BE2C (cell line): Measurements from ENCODE around the gene HCN3.
"Not testable (repeated sequence)": the region's sequence is repeated elsewhere in the genome, so short reads cannot be mapped to it uniquely, and the experiment has no call there.

ENCODE experiments used
- DNase-seq: peaks from one replicate; pipeline ENCODE4 v3.0.0-alpha.2; 2020
- H3K27me3 ChIP-seq: fragments of 250-450 bp; sonication (Bioruptor Pico); 2 replicates; pipeline ENCODE4 v1.5.1; 2020; ENCODE audit warnings: mild to moderate bottlenecking
- H3K36me3 ChIP-seq: fragments of 250-450 bp; sonication (Bioruptor Pico); 2 replicates; pipeline ENCODE4 v1.5.1; 2020; ENCODE audit warnings: mild to moderate bottlenecking
- H3K4me1 ChIP-seq: fragments of 250-450 bp; sonication (Bioruptor Pico); 2 replicates; pipeline ENCODE4 v1.5.1; 2020
- H3K4me3 ChIP-seq: 2 replicates; pipeline ENCODE4 v1.5.1; 2011; ENCODE audit warnings: low read depth, low read length
- H3K9me3 ChIP-seq: fragments of 250-450 bp; sonication (Bioruptor Pico); 2 replicates; pipeline ENCODE4 v1.5.1; 2020
- TF ChIP-seq, protein P1 (sequence below): IDR thresholded peaks from 2 replicates; pipeline ENCODE4 v1.5.1; 2012; ENCODE audit warnings: mild to moderate bottlenecking, low read depth, low read length

Gene HCN3

DNA sequence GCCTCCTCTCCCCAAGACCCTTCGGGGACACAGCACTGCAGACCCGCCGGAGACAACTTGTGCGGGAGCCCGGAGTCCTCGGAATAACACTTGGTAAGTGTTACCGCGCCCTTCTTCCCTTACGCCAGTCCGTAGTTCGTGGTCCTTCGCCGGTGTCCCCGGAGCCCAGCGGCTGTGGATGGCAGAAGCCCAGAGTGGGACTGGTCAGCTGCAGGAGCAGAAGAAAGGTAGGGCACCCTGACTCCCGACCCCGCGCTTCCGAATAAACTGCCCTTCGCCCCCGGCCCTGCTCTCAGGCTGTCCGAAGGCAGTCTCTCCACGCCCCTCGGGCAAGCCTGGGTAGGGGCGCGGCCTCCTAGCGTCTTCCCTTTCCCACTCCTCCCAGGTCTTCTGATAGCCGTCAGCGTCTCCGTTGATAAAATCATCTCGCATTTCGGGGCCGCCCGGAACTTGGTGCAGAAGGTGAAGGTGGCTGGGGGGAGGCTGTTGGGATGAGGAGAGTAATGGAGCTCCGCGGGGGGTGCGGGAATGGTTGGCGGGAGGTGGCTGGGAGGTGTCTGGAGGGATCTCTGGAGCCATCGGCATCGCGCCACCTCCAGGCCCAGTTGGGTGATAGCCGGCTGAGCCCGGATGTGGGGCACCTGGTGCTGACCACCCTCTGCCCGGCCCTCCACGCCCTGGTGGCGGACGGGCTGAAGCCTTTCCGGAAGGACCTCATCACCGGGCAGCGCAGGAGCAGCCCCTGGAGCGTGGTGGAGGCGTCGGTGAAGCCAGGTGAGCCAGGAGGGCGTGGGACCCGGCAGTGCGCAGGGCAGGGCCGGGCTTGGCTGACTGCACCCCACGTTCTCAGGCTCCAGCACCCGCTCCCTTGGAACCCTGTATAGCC, 47.7 kb downstream of the HCN3 start:
- Histone ChIP-seq H3K36me3 (peaks cover 4% of the 10 kb centered on the region), H3K9me3 (no peaks in the 10 kb centered on the region), H3K4me1 (peaks cover 7% of the 10 kb centered on the region), H3K4me3 (peak overlapping the region; percentile 87), H3K27me3 (no peaks in the 10 kb centered on the region)
- peak; percentile 64 for DNase-seq
- TF ChIP-seq, protein P1, sequence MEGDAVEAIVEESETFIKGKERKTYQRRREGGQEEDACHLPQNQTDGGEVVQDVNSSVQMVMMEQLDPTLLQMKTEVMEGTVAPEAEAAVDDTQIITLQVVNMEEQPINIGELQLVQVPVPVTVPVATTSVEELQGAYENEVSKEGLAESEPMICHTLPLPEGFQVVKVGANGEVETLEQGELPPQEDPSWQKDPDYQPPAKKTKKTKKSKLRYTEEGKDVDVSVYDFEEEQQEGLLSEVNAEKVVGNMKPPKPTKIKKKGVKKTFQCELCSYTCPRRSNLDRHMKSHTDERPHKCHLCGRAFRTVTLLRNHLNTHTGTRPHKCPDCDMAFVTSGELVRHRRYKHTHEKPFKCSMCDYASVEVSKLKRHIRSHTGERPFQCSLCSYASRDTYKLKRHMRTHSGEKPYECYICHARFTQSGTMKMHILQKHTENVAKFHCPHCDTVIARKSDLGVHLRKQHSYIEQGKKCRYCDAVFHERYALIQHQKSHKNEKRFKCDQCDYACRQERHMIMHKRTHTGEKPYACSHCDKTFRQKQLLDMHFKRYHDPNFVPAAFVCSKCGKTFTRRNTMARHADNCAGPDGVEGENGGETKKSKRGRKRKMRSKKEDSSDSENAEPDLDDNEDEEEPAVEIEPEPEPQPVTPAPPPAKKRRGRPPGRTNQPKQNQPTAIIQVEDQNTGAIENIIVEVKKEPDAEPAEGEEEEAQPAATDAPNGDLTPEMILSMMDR: peak; percentile 49

DNA sequence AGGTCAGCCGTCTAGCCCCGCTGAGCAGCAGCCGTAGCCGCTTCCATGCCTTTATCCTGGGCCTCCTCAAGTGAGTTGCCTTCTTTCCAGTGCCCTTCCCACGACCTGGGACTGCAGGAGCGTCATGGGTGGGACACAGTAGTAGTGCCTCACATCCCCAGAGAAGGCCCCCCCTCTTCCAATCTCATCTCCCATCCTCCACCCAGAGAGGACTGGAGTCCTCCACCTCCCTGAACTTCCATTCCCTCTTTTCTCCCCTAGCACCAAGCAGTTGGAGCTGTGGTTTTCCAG, 48.3 kb downstream of the HCN3 start:
- no peaks in the 10 kb centered on the region for H3K9me3 ChIP-seq
- TF ChIP-seq, protein P1: no peak
- no peak for DNase-seq
- H3K27me3 ChIP-seq: no peaks in the 10 kb centered on the region
- H3K36me3 ChIP-seq: peaks cover 5% of the 10 kb centered on the region
- H3K4me1 ChIP-seq: peaks cover 7% of the 10 kb centered on the region
- peak overlapping the region; percentile 87; the same call in 1 of the 2 replicates for H3K4me3 ChIP-seq

DNA sequence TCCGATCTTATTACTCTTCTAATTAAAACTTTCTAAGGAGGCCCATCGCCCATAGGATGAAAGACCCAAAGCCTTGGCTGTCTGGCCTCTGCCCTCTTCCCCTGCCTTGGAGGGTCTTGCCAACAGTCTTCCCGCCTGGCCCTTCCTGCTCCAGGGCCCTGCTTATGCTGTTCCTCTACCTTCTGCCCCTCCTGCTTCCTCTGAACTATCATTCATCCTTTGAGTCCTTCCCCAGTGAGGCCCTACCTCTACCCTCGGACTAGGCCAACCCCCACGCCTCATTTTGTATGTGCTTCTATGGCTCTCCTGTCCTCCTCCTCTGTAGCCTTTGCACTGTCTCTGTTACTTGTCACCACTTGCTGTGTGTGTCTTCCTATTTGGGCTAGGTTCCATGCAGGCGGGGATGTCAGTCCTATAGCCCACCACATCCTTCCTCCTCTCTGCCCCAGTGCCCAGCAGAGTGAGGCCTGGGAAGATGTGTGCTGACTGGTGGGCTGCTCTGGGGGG, 48.8 kb downstream of the HCN3 start:
- DNase-seq: no peak
- H3K4me3 ChIP-seq: no peak overlapping the region
- peaks cover 7% of the 10 kb centered on the region for H3K4me1 ChIP-seq
- no peaks in the 10 kb centered on the region for H3K27me3 ChIP-seq
- H3K9me3 ChIP-seq: no peaks in the 10 kb centered on the region
- TF ChIP-seq, protein P1: no peak
- peaks cover 10% of the 10 kb centered on the region for H3K36me3 ChIP-seq

DNA sequence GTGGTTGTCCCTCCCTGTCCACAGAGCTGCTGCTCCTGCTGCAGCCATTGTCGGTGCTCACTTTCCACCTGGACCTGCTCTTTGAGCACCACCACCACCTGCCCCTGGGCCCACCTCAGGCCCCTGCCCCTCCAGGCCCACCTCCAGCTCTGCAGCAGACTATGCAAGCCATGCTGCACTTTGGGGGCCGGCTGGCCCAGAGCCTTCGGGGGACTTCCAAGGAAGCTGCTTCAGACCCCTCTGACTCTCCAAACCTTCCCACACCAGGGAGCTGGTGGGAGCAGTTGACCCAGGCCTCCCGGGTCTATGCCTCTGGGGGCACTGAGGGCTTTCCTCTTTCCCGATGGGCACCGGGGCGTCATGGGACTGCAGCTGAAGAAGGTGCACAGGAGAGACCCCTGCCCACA, 49.4 kb downstream of the HCN3 start:
- peaks cover 14% of the 10 kb centered on the region for H3K36me3 ChIP-seq
- TF ChIP-seq, protein P1: no peak

DNA sequence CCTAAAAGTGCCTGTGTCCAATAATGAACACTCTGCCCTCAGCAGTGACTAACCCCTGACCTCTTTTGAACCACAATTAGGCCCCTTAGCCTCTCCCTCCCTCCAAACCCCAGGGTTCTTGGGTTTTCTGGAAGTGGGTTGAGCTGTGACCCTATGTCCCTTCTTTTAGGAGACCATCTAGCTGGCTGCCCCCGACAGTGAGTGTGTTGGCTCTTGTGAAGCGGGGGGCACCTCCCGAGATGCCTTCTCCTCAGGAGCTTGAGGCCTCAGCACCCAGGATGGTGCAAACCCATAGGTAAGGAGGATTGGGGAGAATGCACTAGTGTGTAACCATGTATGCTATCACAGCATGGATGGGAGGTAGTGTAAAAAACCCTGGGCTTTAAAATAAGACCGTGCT, 50.7 kb downstream of the HCN3 start:
- TF ChIP-seq, protein P1: no peak
- H3K27me3 ChIP-seq: no peaks in the 10 kb centered on the region
- DNase-seq: no peak
- H3K4me3 ChIP-seq: no peak overlapping the region
- peaks cover 14% of the 10 kb centered on the region for H3K36me3 ChIP-seq
- H3K4me1 ChIP-seq: no peaks in the 10 kb centered on the region; the same call in 1 of the 2 replicates
- H3K9me3 ChIP-seq: no peaks in the 10 kb centered on the region

More for the DNA sequence above, 49.4 kb downstream of the HCN3 start:
- peaks cover 3% of the 10 kb centered on the region for H3K4me1 ChIP-seq
- no peak overlapping the region for H3K4me3 ChIP-seq
- DNase-seq: no peak
- no peaks in the 10 kb centered on the region for H3K27me3 ChIP-seq
- no peaks in the 10 kb centered on the region for H3K9me3 ChIP-seq

DNA sequence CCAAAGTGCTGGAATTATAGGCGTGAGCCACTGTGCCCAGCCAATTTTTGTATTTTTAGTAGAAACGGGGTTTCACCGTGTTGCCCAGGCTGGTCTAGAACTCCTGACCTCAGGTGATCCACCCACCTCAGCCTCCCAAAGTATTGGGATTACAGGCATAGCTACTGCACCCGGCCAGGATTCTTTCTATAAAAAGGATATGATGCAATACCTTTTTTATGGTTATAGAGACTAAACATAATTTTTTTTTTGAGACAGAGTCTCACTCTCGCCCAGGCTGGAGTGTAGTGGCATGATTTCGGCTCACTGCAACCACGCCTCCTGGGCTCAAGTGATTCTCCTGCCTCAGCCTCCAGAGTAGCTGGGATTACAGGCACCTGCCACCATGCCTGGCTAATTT, 51.6 kb downstream of the HCN3 start:
- H3K27me3 ChIP-seq, H3K9me3 ChIP-seq: not testable (repeated sequence)
- peaks cover 22% of the 10 kb centered on the region for H3K36me3 ChIP-seq

More for the DNA sequence above, 51.6 kb downstream of the HCN3 start:
- not testable (repeated sequence) for H3K4me3 ChIP-seq, H3K4me1 ChIP-seq, DNase-seq
